GM12878 (cell line): ENCODE data around the gene RPL37. TPM values are rescaled to one million over a fixed set of nuclear protein-coding genes. Genes with fewer than 3 reads are reported as not detected.

Experiments used
- ATAC-seq: fragments of 200-7000 bp; cut with Tn5 transposase; 3 replicates; pipeline ENCODE4 v1.9.1; 2020; ENCODE audit warnings: mild to moderate bottlenecking, moderate library complexity
- BruUV-seq: library from RNA; stranded (reverse); fragments of 400-500 nt; replicated peaks from 2 replicates; lab custom pipeline; 2021; lab: Mats Ljungman, UMichigan
- CTCF ChIA-PET: fragments of 300-600 bp; sonication (Branson Sonifier 250); formaldehyde crosslinking; extraction: SDS; loops from one replicate; lab custom pipeline; 2021; ENCODE audit warnings: inconsistent platforms; lab: Yijun Ruan, JAX
- POLR2A ChIA-PET: fragments of 350-600 bp; formaldehyde crosslinking; extraction: SDS; loops from one replicate; lab custom pipeline; 2021; ENCODE audit warnings: inconsistent platforms; lab: Charles Lee
- RAD21 ChIA-PET: fragments of 300-600 bp; sonication (Branson Sonifier 250); formaldehyde crosslinking; loops from one replicate; lab custom pipeline; 2023; ENCODE audit warnings: antibody characterized with exemption; ENCODE audit not compliant: unreplicated experiment; lab: Charles Lee
- SMC1A ChIA-PET: fragments of 300-600 bp; sonication (Branson Sonifier 250); formaldehyde crosslinking; loops from one replicate; lab custom pipeline; 2023; ENCODE audit not compliant: unreplicated experiment, uncharacterized antibody; lab: Charles Lee
- DNase-seq: peaks from one replicate; pipeline ENCODE4 v3.0.0-alpha.2; 2011; ENCODE audit warnings: low read depth, low spot score
- FAIRE-seq: peaks from 3 replicates; lab custom pipeline; 2011; peaks lifted over from hg19 to GRCh38; lab: Jason Lieb, UNC
- H2AFZ ChIP-seq: 2 replicates; pipeline ENCODE4 v1.6.0; 2011; ENCODE audit warnings: low read depth, low read length, control low read depth; ENCODE audit not compliant: control insufficient read depth
- H3K27ac ChIP-seq: 2 replicates; pipeline ENCODE4 v1.5.1; 2011; ENCODE audit warnings: control low read depth; ENCODE audit not compliant: control insufficient read depth, insufficient read depth
- H3K27me3 ChIP-seq, 2 experiments: replicated peaks in 1 of 2; 2 replicates each; pipeline versions ENCODE4 v1.6.0 to v1.6.1; 2011; ENCODE audit warnings: low read length in 1 of 2; ENCODE audit not compliant: control insufficient read depth in 2 of 2, insufficient read depth in 2 of 2
- H3K36me3 ChIP-seq, 2 experiments: 2 replicates each; pipeline ENCODE4 v1.5.1; 2011; ENCODE audit warnings: low read length in 1 of 2; ENCODE audit not compliant: control insufficient read depth in 2 of 2, insufficient read depth in 2 of 2
- H3K4me1 ChIP-seq: 2 replicates; pipeline ENCODE4 v1.6.1; 2011; ENCODE audit warnings: mild to moderate bottlenecking, low read length, moderate library complexity, mixed read lengths; ENCODE audit not compliant: control insufficient read depth, insufficient read depth
- H3K4me2 ChIP-seq: 2 replicates; pipeline ENCODE4 v1.6.0; 2011; ENCODE audit warnings: control low read depth; ENCODE audit not compliant: control insufficient read depth, insufficient read depth
- H3K4me3 ChIP-seq: fragments of 200-600 bp; sonication (generic); 2 replicates; pipeline ENCODE4 v1.5.1; 2016
- H3K79me2 ChIP-seq: 2 replicates; pipeline ENCODE4 v1.6.0; 2011; ENCODE audit warnings: low read length; ENCODE audit not compliant: control insufficient read depth, insufficient read depth
- H3K9ac ChIP-seq: 2 replicates; pipeline ENCODE4 v1.8.0; 2011; ENCODE audit warnings: low read length, control low read depth, mixed read lengths; ENCODE audit not compliant: control insufficient read depth, insufficient read depth
- H3K9me3 ChIP-seq: replicated peaks from 3 replicates; pipeline ENCODE4 v1.5.1; 2011; ENCODE audit warnings: mild to moderate bottlenecking, low read length; ENCODE audit not compliant: control insufficient read depth, insufficient read depth
- H4K20me1 ChIP-seq: 2 replicates; pipeline ENCODE4 v1.6.0; 2011; ENCODE audit not compliant: control insufficient read depth, insufficient read depth
- EZH2 ChIP-seq: IDR thresholded peaks from 2 replicates; pipeline ENCODE4 v1.6.1; 2012; ENCODE audit warnings: low read depth, mild to moderate bottlenecking, control low read depth, inconsistent platforms, low read length, borderline replicate concordance; ENCODE audit not compliant: control insufficient read depth
- PAX5 ChIP-seq: IDR thresholded peaks from 2 replicates; pipeline ENCODE4 v1.6.1; 2011; ENCODE audit warnings: low read depth, low read length, borderline replicate concordance
- RBBP5 ChIP-seq: fragments of 200-600 bp; sonication (generic); conservative IDR thresholded peaks from 2 replicates; pipeline ENCODE4 v1.6.1; 2016
- STAT1 ChIP-seq: fragments of 450-650 bp; conservative IDR thresholded peaks from 2 replicates; pipeline ENCODE4 v1.6.1; 2014; ENCODE audit warnings: antibody characterized with exemption, mild to moderate bottlenecking
- WGBS: methylation state at CpG from one replicate; pipeline ENCODE4 v1.1.6; 2016; ENCODE audit warnings: low lambda C conversion rate; ENCODE audit not compliant: insufficient replicate concordance, insufficient coverage; ENCODE audit errors: missing lambda C conversion rate; 5-methylcytosine and 5-hydroxymethylcytosine counted together
- in situ Hi-C: fragments of 300-500 bp; cut with MboI; formaldehyde crosslinking; loops from 9 replicates; pipeline ENCODE4 v1.14.3; 2018; ENCODE audit warnings: mixed read lengths
- intact Hi-C: fragments of 100-400 bp; cut with micrococcal nuclease; formaldehyde crosslinking; loops from one replicate; pipeline ENCODE4 v1.14.2; 2022; ENCODE audit not compliant: unreplicated experiment
- polyA plus RNA-seq, 11 experiments: library from polyadenylated mRNA; depleted of rRNA in 4 of 11; unstranded in 6 of 11; stranded (reverse) in 5 of 11; fragments of >200 nt; fragmentation: Nextera tagmentation in 4 of 11; fragmentation: Illumina TruSeq in 1 of 11; extraction: Ambion mirVana in 4 of 11; extraction: Trizol in 1 of 11; gene quantifications; 1 replicate in 1 of 11; 2 replicates in 10 of 11; pipeline versions ENCODE4 v1.2.1 to v1.2.3, GENCODE V29; 2011 to 2016; ENCODE audit warnings: inconsistent platforms in 2 of 11, missing spikeins in 2 of 11, low read depth in 1 of 11
- total RNA-seq, 4 experiments: library from RNA; depleted of rRNA in 3 of 4; stranded (reverse); fragments of >200 nt in 3 of 4; fragmentation: Illumina TruSeq in 1 of 4; extraction: Trizol in 1 of 4; gene quantifications; 2 replicates each; pipeline versions ENCODE4 v1.2.1 to v1.2.3, GENCODE V29; 2013 to 2021
- TF ChIP-seq, protein P1 (sequence below): IDR thresholded peaks from 2 replicates; pipeline ENCODE4 v1.6.1; 2011; ENCODE audit warnings: borderline replicate concordance, low read depth, mild to moderate bottlenecking, moderate library complexity, low read length; ENCODE audit not compliant: insufficient read depth, poor library complexity, severe bottlenecking
- TF ChIP-seq, protein P2 (sequence below): IDR thresholded peaks from 2 replicates; pipeline ENCODE4 v1.6.1; 2012; ENCODE audit warnings: low read depth, low read length, improper control_type of control experiment

Gene RPL37
- total and polyA plus RNA-seq, 10 of the 15 experiments (the other 5 are each of a cell fraction or from before 2014, with no cell fraction given), result 1,697 to 6,216 (median 3,013) TPM

DNA sequence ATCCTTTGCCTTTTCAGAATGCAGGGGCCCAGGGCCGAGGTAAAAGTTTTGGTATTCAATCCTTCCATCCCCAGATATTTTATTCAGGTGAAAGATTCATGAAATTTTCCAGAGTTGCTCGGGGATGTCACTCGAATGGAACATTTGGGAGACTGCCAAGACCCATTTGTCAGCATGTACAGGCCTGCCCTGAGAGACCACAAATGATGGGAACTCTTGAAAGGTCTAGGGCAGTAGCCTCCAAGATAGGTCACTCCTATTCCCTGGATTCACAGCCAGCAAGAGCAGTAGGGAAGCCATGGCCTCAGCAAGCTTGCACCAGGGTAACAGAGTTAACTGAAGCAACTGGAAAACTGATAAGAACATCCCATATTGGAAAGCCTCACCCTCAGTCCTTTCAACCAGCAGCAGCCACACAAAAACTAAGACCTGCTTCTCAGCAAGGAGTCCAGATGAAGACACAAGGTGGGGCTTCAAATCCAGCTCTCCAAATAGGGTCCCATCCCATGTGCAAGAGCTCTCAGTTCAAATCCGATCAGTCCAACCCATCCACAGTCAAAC is 18.7 kb upstream of the RPL37 start (continued):
- TF ChIP-seq, protein P1, sequence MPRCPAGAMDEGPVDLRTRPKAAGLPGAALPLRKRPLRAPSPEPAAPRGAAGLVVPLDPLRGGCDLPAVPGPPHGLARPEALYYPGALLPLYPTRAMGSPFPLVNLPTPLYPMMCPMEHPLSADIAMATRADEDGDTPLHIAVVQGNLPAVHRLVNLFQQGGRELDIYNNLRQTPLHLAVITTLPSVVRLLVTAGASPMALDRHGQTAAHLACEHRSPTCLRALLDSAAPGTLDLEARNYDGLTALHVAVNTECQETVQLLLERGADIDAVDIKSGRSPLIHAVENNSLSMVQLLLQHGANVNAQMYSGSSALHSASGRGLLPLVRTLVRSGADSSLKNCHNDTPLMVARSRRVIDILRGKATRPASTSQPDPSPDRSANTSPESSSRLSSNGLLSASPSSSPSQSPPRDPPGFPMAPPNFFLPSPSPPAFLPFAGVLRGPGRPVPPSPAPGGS, result no peak
- TF ChIP-seq EZH2 (no peak), RBBP5 (no peak)

DNA sequence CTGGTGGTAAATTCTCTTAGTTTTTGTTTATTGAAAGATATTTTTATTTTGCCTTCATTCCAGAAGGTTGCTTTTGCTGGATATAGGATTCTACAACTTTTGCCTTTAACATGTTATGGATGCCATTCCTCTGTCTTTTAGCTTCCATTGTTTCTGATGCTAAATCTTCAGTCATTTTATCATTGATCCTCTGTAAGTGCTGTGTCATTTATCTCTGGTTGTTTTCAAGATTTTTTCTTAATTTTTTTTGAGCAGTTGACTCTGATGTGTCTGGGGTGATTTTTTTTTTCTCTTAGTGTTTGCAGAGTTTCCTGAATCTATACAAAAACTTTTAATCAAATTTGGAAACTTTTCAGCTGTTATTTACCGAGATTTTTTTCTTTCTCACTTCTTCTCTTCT is 12.5 kb upstream of the RPL37 start:
- no peak overlapping the region for H3K4me3 ChIP-seq
- 46% methylated on average over 1 of the region's 1 CpG for WGBS
- H3K4me1 ChIP-seq, result no peaks in the 10 kb centered on the region
- H3K36me3 ChIP-seq, result no peaks in the 10 kb centered on the region
- H2AFZ ChIP-seq, result no peak overlapping the region
- H3K27ac ChIP-seq, result no peak overlapping the region
- no peaks in the 10 kb centered on the region for H3K79me2 ChIP-seq
- TF ChIP-seq STAT1, result no peak
- TF ChIP-seq, protein P2, sequence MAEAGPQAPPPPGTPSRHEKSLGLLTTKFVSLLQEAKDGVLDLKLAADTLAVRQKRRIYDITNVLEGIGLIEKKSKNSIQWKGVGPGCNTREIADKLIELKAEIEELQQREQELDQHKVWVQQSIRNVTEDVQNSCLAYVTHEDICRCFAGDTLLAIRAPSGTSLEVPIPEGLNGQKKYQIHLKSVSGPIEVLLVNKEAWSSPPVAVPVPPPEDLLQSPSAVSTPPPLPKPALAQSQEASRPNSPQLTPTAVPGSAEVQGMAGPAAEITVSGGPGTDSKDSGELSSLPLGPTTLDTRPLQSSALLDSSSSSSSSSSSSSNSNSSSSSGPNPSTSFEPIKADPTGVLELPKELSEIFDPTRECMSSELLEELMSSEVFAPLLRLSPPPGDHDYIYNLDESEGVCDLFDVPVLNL, result no peak
- TF ChIP-seq PAX5, result no peak
- TF ChIP-seq, all 136 proteins: peak for 0
- FAIRE-seq (no peak), DNase-seq (no peak), ATAC-seq (no peak)
- intact Hi-C loops, result no loop called here
- POLR2A ChIA-PET, result no interaction called here
- Histone ChIP-seq H3K9ac (no peak overlapping the region), H3K9me3 (no peaks in the 10 kb centered on the region), H3K27me3 (no peaks in the 10 kb centered on the region), H3K4me2 (no peak overlapping the region), H4K20me1 (no peaks in the 10 kb centered on the region)
- CTCF ChIA-PET, result no interaction called here
- SMC1A ChIA-PET, result no interaction called here
- RAD21 ChIA-PET, result no interaction called here
- in situ Hi-C loops, result no loop called here
- BruUV-seq, result no TSS peak
